ENCODE results near the gene FAM210A. TPM values are rescaled to one million over a fixed set of nuclear protein-coding genes. Genes with fewer than 3 reads are reported as not detected.

Gene FAM210A
- total RNA-seq, 4 donors from 2014 or later = 4.7 to 18.6 (median 12.8) TPM

GRCh38 chr18:13657974-13658373, 68.4 kb downstream of the FAM210A start:
- no peak for TF ChIP-seq CTCF (IDR thresholded peaks at IDR 0.05)
- TF ChIP-seq POLR2AphosphoS5 (IDR thresholded peaks at IDR 0.05) = no peak
- 26 to 39% methylated on average over 3 to 7 of the region's 7 CpGs for WGBS, 2 donors (ENCODE audit: low coverage in 1 of 2)
- Histone ChIP-seq H3K36me3 (no peaks in the 10 kb centered on the region), H3K4me1 (peaks cover 0 to 48% (median 10%) of the 10 kb centered on the region in 3 donors), H3K9me3 (no peaks in the 10 kb centered on the region), H3K4me3 (no peak overlapping the region), H3K27me3 (no peaks in the 10 kb centered on the region), H3K27ac (no peak overlapping the region)
- ATAC-seq = no peak

- H3K4me1 ChIP-seq = peaks cover 0 to 23% (median 3%) of the 10 kb centered on the region in 3 donors
- no peak overlapping the region for H3K4me3 ChIP-seq
- H3K27ac ChIP-seq = no peak overlapping the region
- no peaks in the 10 kb centered on the region for H3K36me3 ChIP-seq
- TF ChIP-seq CTCF (IDR thresholded peaks at IDR 0.05) (no peak), POLR2AphosphoS5 (IDR thresholded peaks at IDR 0.05) (no peak), EP300 (IDR thresholded peaks at IDR 0.05) (no peak), POLR2A (IDR thresholded peaks at IDR 0.05) (no peak)
- WGBS, 2 donors (ENCODE audit: low coverage in 1 of 2) = 26 to 41% methylated on average over 3 to 13 of the region's 13 CpGs
- ATAC-seq = no peak
- H3K9me3 ChIP-seq = no peaks in the 10 kb centered on the region
- H3K27me3 ChIP-seq = no peaks in the 10 kb centered on the region
Measured at GRCh38 chr18:13653746-13654433, 72.5 kb downstream of the FAM210A start.

- peaks cover 0 to 12% (median 0%) of the 10 kb centered on the region in 3 donors for H3K4me1 ChIP-seq
- peaks cover 0 to 34% of the 10 kb centered on the region in 2 donors for H3K36me3 ChIP-seq
- WGBS, 2 donors (ENCODE audit: low coverage in 1 of 2) = 71 to 79% methylated on average over 13 to 18 of the region's 23 CpGs
- no peak overlapping the region for H3K27ac ChIP-seq
- no peaks in the 10 kb centered on the region for H3K27me3 ChIP-seq
- no peak overlapping the region for H3K4me3 ChIP-seq
- no peak for ATAC-seq
- no peak for TF ChIP-seq POLR2A (IDR thresholded peaks at IDR 0.05)
- TF ChIP-seq CTCF (IDR thresholded peaks at IDR 0.05) = no peak
- TF ChIP-seq POLR2AphosphoS5 (IDR thresholded peaks at IDR 0.05) = no peak
- no peak for TF ChIP-seq EP300 (IDR thresholded peaks at IDR 0.05)
- H3K9me3 ChIP-seq = no peaks in the 10 kb centered on the region
Measured at GRCh38 chr18:13649397-13650390, 76.7 kb downstream of the FAM210A start.

GRCh38 chr18:13647761-13648160, 78.6 kb downstream of the FAM210A start:
- no peak overlapping the region for H3K27ac ChIP-seq
- no peaks in the 10 kb centered on the region for H3K4me1 ChIP-seq
- H3K27me3 ChIP-seq = no peaks in the 10 kb centered on the region
- H3K36me3 ChIP-seq = peaks cover 0 to 36% of the 10 kb centered on the region in 2 donors
- no peaks in the 10 kb centered on the region for H3K9me3 ChIP-seq
- TF ChIP-seq POLR2AphosphoS5 (IDR thresholded peaks at IDR 0.05) (no peak), CTCF (IDR thresholded peaks at IDR 0.05) (no peak), EP300 (IDR thresholded peaks at IDR 0.05) (no peak), POLR2A (IDR thresholded peaks at IDR 0.05) (no peak)
- no peak for ATAC-seq
- no peak overlapping the region for H3K4me3 ChIP-seq
- WGBS, 2 donors (ENCODE audit: low coverage in 1 of 2) = no CpG with 5 or more reads among the region's 4 CpGs
